HG02852 (cell line): ENCODE measurements around the gene FAM171A2.

ENCODE experiments used
- ATAC-seq: cut with Tn5 transposase; IDR thresholded peaks from one replicate; pipeline ENCODE4 v1.9.1; 2021; ENCODE audit warnings: mild to moderate bottlenecking, moderate library complexity; ENCODE audit not compliant: unreplicated experiment

The FAM171A2 gene

GRCh38 chr17:44307387-44308186, 56.1 kb downstream of the FAM171A2 start:
- ATAC-seq: no peak

DNA sequence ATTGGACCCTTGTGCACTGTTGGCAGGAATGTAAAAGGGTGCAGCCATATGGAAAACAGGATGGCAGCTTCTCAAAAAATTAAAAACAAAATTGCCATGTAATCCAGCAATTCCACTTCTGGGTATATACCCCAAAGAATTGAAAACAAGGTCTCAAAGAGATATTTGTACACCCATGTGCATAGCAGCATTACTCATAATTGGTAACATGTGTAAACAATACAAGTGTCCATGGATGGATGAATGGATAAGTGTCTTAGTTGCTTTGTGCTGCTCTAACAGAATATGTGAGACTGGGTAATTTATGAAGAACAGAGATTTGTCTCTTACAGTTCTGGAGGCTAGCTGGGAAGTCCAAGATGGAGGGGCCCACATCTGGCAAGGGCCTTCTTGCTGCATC, 59.0 kb downstream of the FAM171A2 start:
- ATAC-seq: no peak
